ENCODE measurements around the gene GPSM3. TPM values are rescaled to one million over a fixed set of nuclear protein-coding genes. Genes with fewer than 3 reads are reported as not detected.
"Not testable (repeated sequence)": the region's sequence is repeated elsewhere in the genome, so short reads cannot be mapped to it uniquely, and the experiment has no call there.

GPSM3 gene
- total and polyA plus RNA-seq, 2 donors (not counting 1 experiment from before 2014, with no cell fraction given), result 194 to 299 TPM

GRCh38 chr6:32146287-32146686, 46.2 kb downstream of the GPSM3 start:
- no peaks in the 10 kb centered on the region for H3K36me3 ChIP-seq (replicated peaks in 1 of 2; ENCODE audit: control extremely low read depth in 1 of 2, control insufficient read depth in 1 of 2, extremely low read depth in 1 of 2, insufficient read depth in 2 of 2, low read length in 1 of 2)
- H3K4me3 ChIP-seq (ENCODE audit: control extremely low read depth in 1 of 5, extremely low read depth in 1 of 5, insufficient read depth in 1 of 5, low read depth in 2 of 5, low read length in 4 of 5), result no peak overlapping the region
- ATAC-seq (ENCODE audit: low read depth), result no peak
- H3K9me3 ChIP-seq (ENCODE audit: control extremely low read depth in 1 of 3, control insufficient read depth in 2 of 3, insufficient read depth in 1 of 3, low read length in 2 of 3), result peaks cover 0 to 16% (median 3%) of the 10 kb centered on the region in 3 donors
- H3K79me2 ChIP-seq (ENCODE audit: control insufficient read depth, insufficient read depth, low read length), result no peaks in the 10 kb centered on the region
- Mint-ChIP-seq H3K4me3 (no peak overlapping the region), H3K4me1 (peaks cover 25% of the 10 kb centered on the region), H3K27ac (no peak overlapping the region), H3K27me3 (peaks cover 57% of the 10 kb centered on the region), H3K9me3 (ENCODE audit: insufficient read depth) (no peaks in the 10 kb centered on the region)
- intact Hi-C loops (cut with micrococcal nuclease), result no loop called here
- 100% methylated on average over 1 of the region's 1 CpG for WGBS (ENCODE audit: insufficient coverage)
- H3K27me3 ChIP-seq (replicated peaks in 1 of 4; ENCODE audit: control extremely low read depth in 1 of 4, control insufficient read depth in 3 of 4, insufficient read depth in 4 of 4, low read length in 3 of 4), result peaks cover 0 to 42% (median 26%) of the 10 kb centered on the region in 4 experiments
- no peak overlapping the region for H3K27ac ChIP-seq (ENCODE audit: low read length in 2 of 2)
- no peak overlapping the region for H3K9ac ChIP-seq (ENCODE audit: low read length)
- TF ChIP-seq CTCF (IDR thresholded peaks at IDR 0.05) (no peak), EZH2 (IDR thresholded peaks at IDR 0.05; ENCODE audit: borderline replicate concordance, insufficient read depth, low read depth, low read length, poor library complexity, severe bottlenecking) (no peak)
- no peak overlapping the region for H2AFZ ChIP-seq (ENCODE audit: insufficient read depth, low read depth, low read length, poor library complexity, severe bottlenecking)
- POLR2A ChIA-PET, result no interaction called here
- no peak for DNase-seq
- no peaks in the 10 kb centered on the region for H4K20me1 ChIP-seq (ENCODE audit: control insufficient read depth, insufficient read depth, low read length, poor library complexity, severe bottlenecking)
- CTCF ChIA-PET, result no interaction called here
- peaks cover 15 to 20% of the 10 kb centered on the region in 2 donors for H3K4me1 ChIP-seq (ENCODE audit: control insufficient read depth in 2 of 2, insufficient read depth in 2 of 2, low read length in 2 of 2)
- no peak overlapping the region for H3K4me2 ChIP-seq (replicated peaks; ENCODE audit: low read depth, low read length, poor library complexity, severe bottlenecking)

- H3K79me2 ChIP-seq (ENCODE audit: control insufficient read depth, insufficient read depth, low read length); POLR2A ChIA-PET; H3K4me2 ChIP-seq (replicated peaks; ENCODE audit: low read depth, low read length, poor library complexity, severe bottlenecking); intact Hi-C loops (cut with micrococcal nuclease); DNase-seq; H3K9me3 ChIP-seq (ENCODE audit: control extremely low read depth in 1 of 3, control insufficient read depth in 2 of 3, insufficient read depth in 1 of 3, low read length in 2 of 3); H3K4me3 ChIP-seq (ENCODE audit: control extremely low read depth in 1 of 5, extremely low read depth in 1 of 5, insufficient read depth in 1 of 5, low read depth in 2 of 5, low read length in 4 of 5); H3K27ac Mint-ChIP-seq; H2AFZ ChIP-seq (ENCODE audit: insufficient read depth, low read depth, low read length, poor library complexity, severe bottlenecking); H3K27ac ChIP-seq (ENCODE audit: low read length in 2 of 2); H4K20me1 ChIP-seq (ENCODE audit: control insufficient read depth, insufficient read depth, low read length, poor library complexity, severe bottlenecking); H3K9me3 Mint-ChIP-seq (ENCODE audit: insufficient read depth); H3K36me3 ChIP-seq (replicated peaks in 1 of 2; ENCODE audit: control extremely low read depth in 1 of 2, control insufficient read depth in 1 of 2, extremely low read depth in 1 of 2, insufficient read depth in 2 of 2, low read length in 1 of 2); H3K9ac ChIP-seq (ENCODE audit: low read length); H3K4me3 Mint-ChIP-seq; ATAC-seq (ENCODE audit: low read depth): not testable (repeated sequence)
- peaks cover 47% of the 10 kb centered on the region for H3K27me3 Mint-ChIP-seq
- H3K27me3 ChIP-seq (replicated peaks in 1 of 4; ENCODE audit: control extremely low read depth in 1 of 4, control insufficient read depth in 3 of 4, insufficient read depth in 4 of 4, low read length in 3 of 4), result peaks cover 0 to 28% (median 16%) of the 10 kb centered on the region in 4 experiments
- no CpG with 5 or more reads among the region's 7 CpGs for WGBS (ENCODE audit: insufficient coverage)
- peaks cover 12% of the 10 kb centered on the region for H3K4me1 Mint-ChIP-seq
- peaks cover 12 to 14% of the 10 kb centered on the region in 2 donors for H3K4me1 ChIP-seq (ENCODE audit: control insufficient read depth in 2 of 2, insufficient read depth in 2 of 2, low read length in 2 of 2)
- CTCF ChIA-PET, result interaction anchor here (0.6 to 0.7 kb wide), 2 partner anchors 25 to 54 kb away, joined by 3 read pairs; no protein-coding TSS in a partner anchor
Observed at GRCh38 chr6:32144238-32144637, 48.2 kb downstream of the GPSM3 start.

Small RNA genes within 50 kb of the gene (small RNA-seq; reads per million reads assigned to genes)
- gene AL662884.1 (ENCODE audit: insufficient read length, low read depth, low replicate concordance) (not detected), gene MIR6833 (ENCODE audit: insufficient read length, low read depth, low replicate concordance) (not detected)

Other genes starting within 250 kb of the GPSM3 start
- not detected in 2 replicates for gene CFB, start 246.5 kb downstream of the GPSM3 start, total RNA-seq
- 0.09 TPM in 1 of 2 replicates, not detected in the other for gene CFB, start 246.5 kb downstream of the GPSM3 start, polyA plus RNA-seq
- 48.6 and 53.7 TPM in 2 replicates for gene NELFE, start 233.7 kb downstream of the GPSM3 start, total RNA-seq
- 39.0 and 40.0 TPM in 2 replicates for gene NELFE, start 233.7 kb downstream of the GPSM3 start, polyA plus RNA-seq
- gene SKIC2, start 233.5 kb downstream of the GPSM3 start, total RNA-seq, result 119 and 122 TPM in 2 replicates
- 93.1 and 114 TPM in 2 replicates for gene SKIC2, start 233.5 kb downstream of the GPSM3 start, polyA plus RNA-seq
- gene DXO, start 220.5 kb downstream of the GPSM3 start, total RNA-seq, result 33.9 and 36.1 TPM in 2 replicates
- 139 and 150 TPM in 2 replicates for gene DXO, start 220.5 kb downstream of the GPSM3 start, polyA plus RNA-seq
- gene C4A, start 210.6 kb downstream of the GPSM3 start, total RNA-seq, result 10.5 and 11.1 TPM in 2 replicates
- gene C4A, start 210.6 kb downstream of the GPSM3 start, polyA plus RNA-seq, result 9.0 and 9.9 TPM in 2 replicates
- gene C4B, start 177.8 kb downstream of the GPSM3 start, total RNA-seq, result 3.8 and 7.4 TPM in 2 replicates
- 4.7 and 9.0 TPM in 2 replicates for gene C4B, start 177.8 kb downstream of the GPSM3 start, polyA plus RNA-seq
- gene CYP21A2, start 154.2 kb downstream of the GPSM3 start, total RNA-seq, result 0.51 TPM in 1 of 2 replicates, not detected in the other
- gene CYP21A2, start 154.2 kb downstream of the GPSM3 start, polyA plus RNA-seq, result 0.17 TPM in 1 of 2 replicates, not detected in the other
- 19.0 and 22.7 TPM in 2 replicates for gene TNXB, start 83.3 kb downstream of the GPSM3 start, total RNA-seq
- gene TNXB, start 83.3 kb downstream of the GPSM3 start, polyA plus RNA-seq, result 1.4 and 4.0 TPM in 2 replicates
- gene ATF6B, start 64.4 kb downstream of the GPSM3 start, total RNA-seq, result 201 and 206 TPM in 2 replicates
- 137 and 180 TPM in 2 replicates for gene ATF6B, start 64.4 kb downstream of the GPSM3 start, polyA plus RNA-seq
- gene FKBPL, start 62.4 kb downstream of the GPSM3 start, total RNA-seq, result 4.6 and 4.7 TPM in 2 replicates
- 3.1 and 4.1 TPM in 2 replicates for gene FKBPL, start 62.4 kb downstream of the GPSM3 start, polyA plus RNA-seq
- gene PRRT1, start 40.7 kb downstream of the GPSM3 start, total RNA-seq, result not detected in 2 replicates
- gene PRRT1, start 40.7 kb downstream of the GPSM3 start, polyA plus RNA-seq, result 0.19 TPM in 1 of 2 replicates, not detected in the other
- gene PPT2, start 38.5 kb downstream of the GPSM3 start, total RNA-seq, result 2.7 and 4.2 TPM in 2 replicates
- gene PPT2, start 38.5 kb downstream of the GPSM3 start, polyA plus RNA-seq, result 1.2 and 1.6 TPM in 2 replicates
- gene EGFL8, start 28.0 kb downstream of the GPSM3 start, total RNA-seq, result 3.9 and 4.5 TPM in 2 replicates
- gene EGFL8, start 28.0 kb downstream of the GPSM3 start, polyA plus RNA-seq, result 0.91 and 2.7 TPM in 2 replicates
- gene AGPAT1, start 16.6 kb downstream of the GPSM3 start, total RNA-seq, result 27.4 and 29.8 TPM in 2 replicates
- gene AGPAT1, start 16.6 kb downstream of the GPSM3 start, polyA plus RNA-seq, result 27.2 and 37.1 TPM in 2 replicates
- gene RNF5, start 14.2 kb downstream of the GPSM3 start, total RNA-seq, result 39.0 and 40.7 TPM in 2 replicates
- 25.0 and 25.5 TPM in 2 replicates for gene RNF5, start 14.2 kb downstream of the GPSM3 start, polyA plus RNA-seq
- 36.4 and 38.8 TPM in 2 replicates for gene AGER, start 8.4 kb downstream of the GPSM3 start, total RNA-seq
- 29.9 and 31.6 TPM in 2 replicates for gene AGER, start 8.4 kb downstream of the GPSM3 start, polyA plus RNA-seq
- gene PBX2, start 2.4 kb downstream of the GPSM3 start, total RNA-seq, result 180 and 188 TPM in 2 replicates
- gene PBX2, start 2.4 kb downstream of the GPSM3 start, polyA plus RNA-seq, result 128 TPM in 2 replicates
- gene NOTCH4, start 31.4 kb upstream of the GPSM3 start, total RNA-seq, result 10.2 and 10.3 TPM in 2 replicates
- gene NOTCH4, start 31.4 kb upstream of the GPSM3 start, polyA plus RNA-seq, result 6.3 and 11.5 TPM in 2 replicates
- not detected in 2 replicates for gene TSBP1, start 179.3 kb upstream of the GPSM3 start, total RNA-seq
- gene TSBP1, start 179.3 kb upstream of the GPSM3 start, polyA plus RNA-seq, result not detected in 2 replicates
- not detected in 2 replicates for gene BTNL2, start 214.5 kb upstream of the GPSM3 start, total RNA-seq
- gene BTNL2, start 214.5 kb upstream of the GPSM3 start, polyA plus RNA-seq, result not detected in 2 replicates
- 2,785 and 2,881 TPM in 2 replicates for gene HLA-DRA, start 247.2 kb upstream of the GPSM3 start, total RNA-seq
- gene HLA-DRA, start 247.2 kb upstream of the GPSM3 start, polyA plus RNA-seq, result 4,498 and 4,999 TPM in 2 replicates

All from B cell (primary cell).